HEK293 (cell line): ENCODE data around the gene IDI1.

Experiments
- CTCF ChIA-PET: fragments of 350-600 bp; formaldehyde crosslinking; extraction: SDS; loops from one replicate; lab custom pipeline; 2021; ENCODE audit warnings: antibody characterized with exemption; lab: Yijun Ruan, JAX
- POLR2A ChIA-PET: fragments of 300-600 bp; formaldehyde crosslinking; extraction: SDS; loops from one replicate; lab custom pipeline; 2020; ENCODE audit warnings: antibody characterized with exemption, inconsistent platforms; lab: Yijun Ruan, JAX
- H3K27ac ChIP-seq: fragments of 200-500 bp; sonication (Bioruptor generic); 2 replicates; pipeline ENCODE4 v1.5.1; 2014; ENCODE audit warnings: low read depth, low read length, control low read depth, inconsistent platforms; ENCODE audit errors: extremely low read depth
- H3K36me3 ChIP-seq, 2 experiments: fragments of 200-500 bp in 1 of 2; sonication (Bioruptor generic) in 1 of 2; 1 replicate in 1 of 2; 2 replicates in 1 of 2; pipeline ENCODE4 v1.5.1; 2014 to 2017; ENCODE audit warnings: inconsistent platforms in 2 of 2, low read length in 2 of 2; ENCODE audit not compliant: control insufficient read depth in 2 of 2, insufficient read depth in 1 of 2
- H3K4me1 ChIP-seq: fragments of 200-500 bp; sonication (Bioruptor generic); 2 replicates; pipeline ENCODE4 v1.5.1; 2014; ENCODE audit warnings: mild to moderate bottlenecking, low read length, inconsistent platforms; ENCODE audit not compliant: control insufficient read depth, insufficient read depth
- H3K4me3 ChIP-seq: 2 replicates; pipeline ENCODE4 v1.5.1; 2011; ENCODE audit warnings: low read depth, mild to moderate bottlenecking, control low read depth, low read length, moderate library complexity
- H3K9me3 ChIP-seq: fragments of 200-500 bp; sonication (Bioruptor generic); 2 replicates; pipeline ENCODE4 v1.5.1; 2014; ENCODE audit warnings: low read depth, low read length, inconsistent platforms; ENCODE audit not compliant: control insufficient read depth, insufficient read depth
- KLF1 ChIP-seq: fragments of 450-650 bp; formaldehyde crosslinking; IDR thresholded peaks from 2 replicates; pipeline ENCODE4 v1.5.1; 2016; ENCODE audit warnings: missing biosample characterization, missing genetic modification characterization
- SP2 ChIP-seq: fragments of 450-650 bp; formaldehyde crosslinking; IDR thresholded peaks from 2 replicates; pipeline ENCODE4 v1.5.1; 2016; ENCODE audit warnings: missing biosample characterization, missing genetic modification characterization
- SP7 ChIP-seq: fragments of 450-650 bp; formaldehyde crosslinking; IDR thresholded peaks from 2 replicates; pipeline ENCODE4 v1.5.1; 2016; ENCODE audit warnings: missing biosample characterization, missing genetic modification characterization
- TRIM28 ChIP-seq: IDR thresholded peaks from 2 replicates; pipeline ENCODE4 v1.6.1; 2011; ENCODE audit warnings: low read length, control low read depth, borderline replicate concordance
- ZEB2 ChIP-seq: fragments of 450-650 bp; formaldehyde crosslinking; IDR thresholded peaks from 2 replicates; pipeline ENCODE4 v1.5.1; 2016; ENCODE audit warnings: missing biosample characterization, missing genetic modification characterization
- ZNF140 ChIP-seq: fragments of 450-650 bp; formaldehyde crosslinking; IDR thresholded peaks from 2 replicates; pipeline ENCODE4 v1.5.1; 2016; ENCODE audit warnings: missing biosample characterization, missing genetic modification characterization
- ZNF24 ChIP-seq: fragments of 450-650 bp; formaldehyde crosslinking; IDR thresholded peaks from 2 replicates; pipeline ENCODE4 v1.5.1; 2016; ENCODE audit warnings: missing biosample characterization, missing genetic modification characterization
- ZNF292 ChIP-seq: fragments of 450-650 bp; formaldehyde crosslinking; IDR thresholded peaks from 2 replicates; pipeline ENCODE4 v1.5.1; 2016; ENCODE audit warnings: low read depth, missing biosample characterization, missing genetic modification characterization, borderline replicate concordance
- ZNF341 ChIP-seq: fragments of 450-650 bp; formaldehyde crosslinking; IDR thresholded peaks from 2 replicates; pipeline ENCODE4; 2016; ENCODE audit warnings: low read depth, missing biosample characterization, missing genetic modification characterization
- ZNF514 ChIP-seq: fragments of 450-650 bp; formaldehyde crosslinking; IDR thresholded peaks from 2 replicates; pipeline ENCODE4 v1.5.1; 2016; ENCODE audit warnings: missing biosample characterization, missing genetic modification characterization
- ZNF544 ChIP-seq: fragments of 450-650 bp; formaldehyde crosslinking; IDR thresholded peaks from 2 replicates; pipeline ENCODE4 v1.5.0; 2017; ENCODE audit warnings: missing biosample characterization, missing genetic modification characterization
- ZNF610 ChIP-seq: fragments of 450-650 bp; formaldehyde crosslinking; IDR thresholded peaks from 2 replicates; pipeline ENCODE4 v1.5.1; 2016; ENCODE audit warnings: missing biosample characterization, missing genetic modification characterization, borderline replicate concordance
- ZNF623 ChIP-seq: fragments of 450-650 bp; formaldehyde crosslinking; IDR thresholded peaks from 2 replicates; pipeline ENCODE4 v1.5.1; 2016; ENCODE audit warnings: missing biosample characterization, missing genetic modification characterization
- ZNF76 ChIP-seq: fragments of 450-650 bp; formaldehyde crosslinking; IDR thresholded peaks from 2 replicates; pipeline ENCODE4; 2016; ENCODE audit warnings: low read depth, missing biosample characterization, missing genetic modification characterization, borderline replicate concordance
- ZNF777 ChIP-seq: fragments of 450-650 bp; formaldehyde crosslinking; IDR thresholded peaks from 2 replicates; pipeline ENCODE4 v1.5.1; 2017; ENCODE audit warnings: missing biosample characterization, missing genetic modification characterization, borderline replicate concordance
- ZSCAN23 ChIP-seq: fragments of 450-650 bp; formaldehyde crosslinking; IDR thresholded peaks from 2 replicates; pipeline ENCODE4 v1.5.1; 2016; ENCODE audit warnings: missing biosample characterization, missing genetic modification characterization
- TF ChIP-seq, protein P1 (sequence below): fragments of 450-650 bp; formaldehyde crosslinking; IDR thresholded peaks from 2 replicates; pipeline ENCODE4 v1.5.1; 2016; ENCODE audit warnings: missing biosample characterization, missing genetic modification characterization
- TF ChIP-seq, protein P2 (sequence below): sonication (generic); formaldehyde crosslinking; IDR thresholded peaks from 2 replicates; pipeline ENCODE4 v1.8.1; 2022; ENCODE audit warnings: mild to moderate bottlenecking, moderate library complexity, missing genetic modification reagents
- TF ChIP-seq, protein P3 (sequence below): fragments of 450-650 bp; formaldehyde crosslinking; IDR thresholded peaks from 2 replicates; pipeline ENCODE4 v1.5.1; 2016; ENCODE audit warnings: missing biosample characterization, missing genetic modification characterization
- TF ChIP-seq, protein P4 (sequence below): fragments of 450-650 bp; formaldehyde crosslinking; IDR thresholded peaks from 2 replicates; pipeline ENCODE4 v1.5.1; 2016; ENCODE audit warnings: missing biosample characterization, missing genetic modification characterization
- TF ChIP-seq, protein P5 (sequence below): fragments of 450-650 bp; formaldehyde crosslinking; IDR thresholded peaks from 2 replicates; pipeline ENCODE4 v1.5.1; 2016; ENCODE audit warnings: missing biosample characterization, missing genetic modification characterization
- TF ChIP-seq, protein P6 (sequence below): fragments of 450-650 bp; formaldehyde crosslinking; IDR thresholded peaks from 2 replicates; pipeline ENCODE4 v1.5.1; 2017; ENCODE audit warnings: missing biosample characterization, missing genetic modification characterization
- TF ChIP-seq, protein P7 (sequence below): fragments of 450-650 bp; formaldehyde crosslinking; IDR thresholded peaks from 2 replicates; pipeline ENCODE4 v1.5.1; 2017; ENCODE audit warnings: missing biosample characterization, missing genetic modification characterization
- TF ChIP-seq, protein P8 (sequence below): fragments of 450-650 bp; IDR thresholded peaks from 2 replicates; pipeline ENCODE4 v1.5.1; 2018; ENCODE audit warnings: missing biosample characterization, mild to moderate bottlenecking, missing genetic modification characterization

IDI1 gene

DNA sequence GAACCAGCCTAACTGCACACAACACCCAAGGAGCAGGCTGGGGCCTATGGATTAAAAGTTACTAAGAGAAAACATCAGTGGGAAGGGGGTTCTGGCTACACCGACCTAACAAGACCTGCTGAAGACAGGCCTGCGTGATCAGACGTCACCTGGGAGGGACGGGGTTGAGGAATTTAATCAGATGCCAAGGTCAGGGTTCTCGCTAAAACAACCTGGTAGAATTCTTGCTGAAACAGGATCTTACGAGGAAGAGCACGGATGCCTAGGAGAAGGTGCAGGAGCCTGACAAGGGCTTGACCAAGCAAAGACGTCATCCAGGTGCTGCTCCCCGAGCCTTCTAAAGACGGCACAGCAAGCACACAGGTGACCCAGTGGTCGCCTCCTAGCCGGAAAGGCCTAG lies 24.8 kb downstream of the IDI1 start:
- Histone ChIP-seq H3K4me1 (no peaks in the 10 kb centered on the region), H3K27ac (no peak overlapping the region), H3K9me3 (no peaks in the 10 kb centered on the region), H3K4me3 (no peak overlapping the region), H3K36me3 (peaks cover 3 to 16% of the 10 kb centered on the region in 2 experiments; a peak in 2 of 3 replicates)
- POLR2A ChIA-PET, result no interaction called here
- CTCF ChIA-PET, result interaction anchor here (0.6 to 0.7 kb wide), 2 partner anchors 34 to 51 kb away, joined by 3 read pairs; no protein-coding TSS in a partner anchor
- no peak for TF ChIP-seq ZNF610 (tag by site-specific recombination)
- no peak for TF ChIP-seq SP2 (tag by site-specific recombination)
- TF ChIP-seq ZEB2 (tag by site-specific recombination), result no peak
- no peak for TF ChIP-seq ZNF623 (tag by site-specific recombination)
- TF ChIP-seq, protein P1, sequence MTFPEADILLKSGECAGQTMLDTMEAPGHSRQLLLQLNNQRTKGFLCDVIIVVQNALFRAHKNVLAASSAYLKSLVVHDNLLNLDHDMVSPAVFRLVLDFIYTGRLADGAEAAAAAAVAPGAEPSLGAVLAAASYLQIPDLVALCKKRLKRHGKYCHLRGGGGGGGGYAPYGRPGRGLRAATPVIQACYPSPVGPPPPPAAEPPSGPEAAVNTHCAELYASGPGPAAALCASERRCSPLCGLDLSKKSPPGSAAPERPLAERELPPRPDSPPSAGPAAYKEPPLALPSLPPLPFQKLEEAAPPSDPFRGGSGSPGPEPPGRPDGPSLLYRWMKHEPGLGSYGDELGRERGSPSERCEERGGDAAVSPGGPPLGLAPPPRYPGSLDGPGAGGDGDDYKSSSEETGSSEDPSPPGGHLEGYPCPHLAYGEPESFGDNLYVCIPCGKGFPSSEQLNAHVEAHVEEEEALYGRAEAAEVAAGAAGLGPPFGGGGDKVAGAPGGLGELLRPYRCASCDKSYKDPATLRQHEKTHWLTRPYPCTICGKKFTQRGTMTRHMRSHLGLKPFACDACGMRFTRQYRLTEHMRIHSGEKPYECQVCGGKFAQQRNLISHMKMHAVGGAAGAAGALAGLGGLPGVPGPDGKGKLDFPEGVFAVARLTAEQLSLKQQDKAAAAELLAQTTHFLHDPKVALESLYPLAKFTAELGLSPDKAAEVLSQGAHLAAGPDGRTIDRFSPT (tag by site-specific recombination), result no peak
- no peak for TF ChIP-seq KLF1 (tag by site-specific recombination)
- no peak for TF ChIP-seq ZNF341 (tag by site-specific recombination)
- TF ChIP-seq, protein P2, sequence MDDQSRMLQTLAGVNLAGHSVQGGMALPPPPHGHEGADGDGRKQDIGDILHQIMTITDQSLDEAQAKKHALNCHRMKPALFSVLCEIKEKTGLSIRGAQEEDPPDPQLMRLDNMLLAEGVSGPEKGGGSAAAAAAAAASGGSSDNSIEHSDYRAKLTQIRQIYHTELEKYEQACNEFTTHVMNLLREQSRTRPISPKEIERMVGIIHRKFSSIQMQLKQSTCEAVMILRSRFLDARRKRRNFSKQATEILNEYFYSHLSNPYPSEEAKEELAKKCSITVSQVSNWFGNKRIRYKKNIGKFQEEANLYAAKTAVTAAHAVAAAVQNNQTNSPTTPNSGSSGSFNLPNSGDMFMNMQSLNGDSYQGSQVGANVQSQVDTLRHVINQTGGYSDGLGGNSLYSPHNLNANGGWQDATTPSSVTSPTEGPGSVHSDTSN (CRISPR knock-in tag), result no peak
- TF ChIP-seq ZNF292, result no peak
- TF ChIP-seq, protein P3, sequence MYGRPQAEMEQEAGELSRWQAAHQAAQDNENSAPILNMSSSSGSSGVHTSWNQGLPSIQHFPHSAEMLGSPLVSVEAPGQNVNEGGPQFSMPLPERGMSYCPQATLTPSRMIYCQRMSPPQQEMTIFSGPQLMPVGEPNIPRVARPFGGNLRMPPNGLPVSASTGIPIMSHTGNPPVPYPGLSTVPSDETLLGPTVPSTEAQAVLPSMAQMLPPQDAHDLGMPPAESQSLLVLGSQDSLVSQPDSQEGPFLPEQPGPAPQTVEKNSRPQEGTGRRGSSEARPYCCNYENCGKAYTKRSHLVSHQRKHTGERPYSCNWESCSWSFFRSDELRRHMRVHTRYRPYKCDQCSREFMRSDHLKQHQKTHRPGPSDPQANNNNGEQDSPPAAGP, result no peak

DNA sequence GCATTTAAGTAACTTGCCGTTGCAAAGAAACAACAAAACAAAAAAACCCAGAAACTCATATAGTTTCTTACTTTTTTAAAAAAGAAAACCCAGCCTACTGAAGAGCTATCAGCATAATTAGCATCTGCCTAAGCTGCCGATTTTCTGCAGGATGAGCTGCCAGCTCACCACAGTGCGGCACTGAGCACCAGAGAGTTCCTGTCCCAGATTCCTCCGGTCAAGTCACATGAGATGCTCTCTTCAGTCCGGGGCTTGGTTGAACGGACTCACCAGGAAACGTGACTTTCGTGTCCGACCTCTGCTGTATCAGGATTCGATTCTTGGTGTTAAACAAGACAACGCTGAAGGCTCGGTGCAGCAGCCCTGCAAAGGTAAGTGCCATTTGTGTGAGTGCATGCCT lies 26.5 kb downstream of the IDI1 start:
- ChIA-PET CTCF (interaction anchor here (0.7 kb wide), 1 partner anchor 438 kb away, joined by 3 read pairs; no protein-coding TSS in a partner anchor), POLR2A (interaction anchor here (0.7 kb wide), 1 partner anchor 18 kb away, joined by 3 read pairs; no protein-coding TSS in a partner anchor)
- no peak overlapping the region for H3K4me3 ChIP-seq
- no peak overlapping the region for H3K27ac ChIP-seq
- peaks cover 8 to 27% of the 10 kb centered on the region in 2 experiments for H3K36me3 ChIP-seq
- no peaks in the 10 kb centered on the region for H3K4me1 ChIP-seq
- H3K9me3 ChIP-seq, result no peaks in the 10 kb centered on the region
- no peak for TF ChIP-seq ZNF140 (tag by site-specific recombination)
- no peak for TF ChIP-seq ZNF777 (tag by site-specific recombination)
- TF ChIP-seq, protein P4, sequence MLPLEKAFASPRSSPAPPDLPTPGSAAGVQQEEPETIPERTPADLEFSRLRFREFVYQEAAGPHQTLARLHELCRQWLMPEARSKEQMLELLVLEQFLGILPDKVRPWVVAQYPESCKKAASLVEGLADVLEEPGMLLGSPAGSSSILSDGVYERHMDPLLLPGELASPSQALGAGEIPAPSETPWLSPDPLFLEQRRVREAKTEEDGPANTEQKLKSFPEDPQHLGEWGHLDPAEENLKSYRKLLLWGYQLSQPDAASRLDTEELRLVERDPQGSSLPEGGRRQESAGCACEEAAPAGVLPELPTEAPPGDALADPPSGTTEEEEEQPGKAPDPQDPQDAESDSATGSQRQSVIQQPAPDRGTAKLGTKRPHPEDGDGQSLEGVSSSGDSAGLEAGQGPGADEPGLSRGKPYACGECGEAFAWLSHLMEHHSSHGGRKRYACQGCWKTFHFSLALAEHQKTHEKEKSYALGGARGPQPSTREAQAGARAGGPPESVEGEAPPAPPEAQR, result no peak
- no peak for TF ChIP-seq ZNF514
- TF ChIP-seq, protein P5, sequence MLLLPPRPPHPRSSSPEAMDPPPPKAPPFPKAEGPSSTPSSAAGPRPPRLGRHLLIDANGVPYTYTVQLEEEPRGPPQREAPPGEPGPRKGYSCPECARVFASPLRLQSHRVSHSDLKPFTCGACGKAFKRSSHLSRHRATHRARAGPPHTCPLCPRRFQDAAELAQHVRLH (tag by site-specific recombination), result no peak
- TF ChIP-seq, protein P6, sequence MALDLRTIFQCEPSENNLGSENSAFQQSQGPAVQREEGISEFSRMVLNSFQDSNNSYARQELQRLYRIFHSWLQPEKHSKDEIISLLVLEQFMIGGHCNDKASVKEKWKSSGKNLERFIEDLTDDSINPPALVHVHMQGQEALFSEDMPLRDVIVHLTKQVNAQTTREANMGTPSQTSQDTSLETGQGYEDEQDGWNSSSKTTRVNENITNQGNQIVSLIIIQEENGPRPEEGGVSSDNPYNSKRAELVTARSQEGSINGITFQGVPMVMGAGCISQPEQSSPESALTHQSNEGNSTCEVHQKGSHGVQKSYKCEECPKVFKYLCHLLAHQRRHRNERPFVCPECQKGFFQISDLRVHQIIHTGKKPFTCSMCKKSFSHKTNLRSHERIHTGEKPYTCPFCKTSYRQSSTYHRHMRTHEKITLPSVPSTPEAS (tag by site-specific recombination), result no peak
- TF ChIP-seq, protein P7, sequence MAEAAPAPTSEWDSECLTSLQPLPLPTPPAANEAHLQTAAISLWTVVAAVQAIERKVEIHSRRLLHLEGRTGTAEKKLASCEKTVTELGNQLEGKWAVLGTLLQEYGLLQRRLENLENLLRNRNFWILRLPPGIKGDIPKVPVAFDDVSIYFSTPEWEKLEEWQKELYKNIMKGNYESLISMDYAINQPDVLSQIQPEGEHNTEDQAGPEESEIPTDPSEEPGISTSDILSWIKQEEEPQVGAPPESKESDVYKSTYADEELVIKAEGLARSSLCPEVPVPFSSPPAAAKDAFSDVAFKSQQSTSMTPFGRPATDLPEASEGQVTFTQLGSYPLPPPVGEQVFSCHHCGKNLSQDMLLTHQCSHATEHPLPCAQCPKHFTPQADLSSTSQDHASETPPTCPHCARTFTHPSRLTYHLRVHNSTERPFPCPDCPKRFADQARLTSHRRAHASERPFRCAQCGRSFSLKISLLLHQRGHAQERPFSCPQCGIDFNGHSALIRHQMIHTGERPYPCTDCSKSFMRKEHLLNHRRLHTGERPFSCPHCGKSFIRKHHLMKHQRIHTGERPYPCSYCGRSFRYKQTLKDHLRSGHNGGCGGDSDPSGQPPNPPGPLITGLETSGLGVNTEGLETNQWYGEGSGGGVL, result no peak
- TF ChIP-seq ZSCAN23 (tag by site-specific recombination), result no peak
- TF ChIP-seq ZNF24 (tag by site-specific recombination), result no peak
- TF ChIP-seq KLF1 (tag by site-specific recombination), result no peak
- TF ChIP-seq TRIM28, result no peak
- no peak for TF ChIP-seq ZNF544 (tag by site-specific recombination)
- no peak for TF ChIP-seq ZNF76 (tag by site-specific recombination)
- TF ChIP-seq SP7 (tag by site-specific recombination), result no peak
- TF ChIP-seq, protein P8, sequence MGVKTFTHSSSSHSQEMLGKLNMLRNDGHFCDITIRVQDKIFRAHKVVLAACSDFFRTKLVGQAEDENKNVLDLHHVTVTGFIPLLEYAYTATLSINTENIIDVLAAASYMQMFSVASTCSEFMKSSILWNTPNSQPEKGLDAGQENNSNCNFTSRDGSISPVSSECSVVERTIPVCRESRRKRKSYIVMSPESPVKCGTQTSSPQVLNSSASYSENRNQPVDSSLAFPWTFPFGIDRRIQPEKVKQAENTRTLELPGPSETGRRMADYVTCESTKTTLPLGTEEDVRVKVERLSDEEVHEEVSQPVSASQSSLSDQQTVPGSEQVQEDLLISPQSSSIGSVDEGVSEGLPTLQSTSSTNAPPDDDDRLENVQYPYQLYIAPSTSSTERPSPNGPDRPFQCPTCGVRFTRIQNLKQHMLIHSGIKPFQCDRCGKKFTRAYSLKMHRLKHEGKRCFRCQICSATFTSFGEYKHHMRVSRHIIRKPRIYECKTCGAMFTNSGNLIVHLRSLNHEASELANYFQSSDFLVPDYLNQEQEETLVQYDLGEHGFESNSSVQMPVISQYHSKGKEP, result no peak
